ENCODE results near the gene GPR157.

- TF ChIP-seq, protein P1, sequence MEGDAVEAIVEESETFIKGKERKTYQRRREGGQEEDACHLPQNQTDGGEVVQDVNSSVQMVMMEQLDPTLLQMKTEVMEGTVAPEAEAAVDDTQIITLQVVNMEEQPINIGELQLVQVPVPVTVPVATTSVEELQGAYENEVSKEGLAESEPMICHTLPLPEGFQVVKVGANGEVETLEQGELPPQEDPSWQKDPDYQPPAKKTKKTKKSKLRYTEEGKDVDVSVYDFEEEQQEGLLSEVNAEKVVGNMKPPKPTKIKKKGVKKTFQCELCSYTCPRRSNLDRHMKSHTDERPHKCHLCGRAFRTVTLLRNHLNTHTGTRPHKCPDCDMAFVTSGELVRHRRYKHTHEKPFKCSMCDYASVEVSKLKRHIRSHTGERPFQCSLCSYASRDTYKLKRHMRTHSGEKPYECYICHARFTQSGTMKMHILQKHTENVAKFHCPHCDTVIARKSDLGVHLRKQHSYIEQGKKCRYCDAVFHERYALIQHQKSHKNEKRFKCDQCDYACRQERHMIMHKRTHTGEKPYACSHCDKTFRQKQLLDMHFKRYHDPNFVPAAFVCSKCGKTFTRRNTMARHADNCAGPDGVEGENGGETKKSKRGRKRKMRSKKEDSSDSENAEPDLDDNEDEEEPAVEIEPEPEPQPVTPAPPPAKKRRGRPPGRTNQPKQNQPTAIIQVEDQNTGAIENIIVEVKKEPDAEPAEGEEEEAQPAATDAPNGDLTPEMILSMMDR (IDR thresholded peaks at IDR 0.05): no peak
- no peak for TF ChIP-seq POLR2A (IDR thresholded peaks at IDR 0.05)
These were observed 71.1 kb downstream of the GPR157 start for GRCh38 chr1:9057851-9058250.

All from vagina (tissue), 2 donors.